Measurements from ENCODE around the gene DGCR8. TPM values are rescaled to one million over a fixed set of nuclear protein-coding genes. Genes with fewer than 3 reads are reported as not detected.

Gene DGCR8
- total RNA-seq, 4 donors from 2014 or later = 34.3 to 182 (median 64.7) TPM

GRCh38 chr22:20148414-20148813 is 68.4 kb downstream of the DGCR8 start:
- in situ Hi-C loops (cut with MboI; ENCODE audit: low pct_ligation_motif_present in 1 of 4, low pct_unique_long_range_greater_than_20kb in 1 of 4, low sequenced_read_pairs in 3 of 4) (no loop called here), intact Hi-C loops (cut with DNase I; ENCODE audit: low total_unique reads) (no loop called here)
- Histone ChIP-seq H3K27ac (no peak overlapping the region), H3K4me3 (no peak overlapping the region), H3K4me1 (no peaks in the 10 kb centered on the region), H3K9me3 (no peaks in the 10 kb centered on the region), H3K27me3 (no peaks in the 10 kb centered on the region), H3K36me3 (no peaks in the 10 kb centered on the region)
- 80% methylated on average over 16 of the region's 18 CpGs; no CpG with 5 or more reads in 1 of the 2 donors for WGBS, 2 donors (ENCODE audit: low coverage in 1 of 2)
- TF ChIP-seq CTCF (IDR thresholded peaks at IDR 0.05) (no peak), POLR2AphosphoS5 (IDR thresholded peaks at IDR 0.05) (no peak), EP300 (IDR thresholded peaks at IDR 0.05; ENCODE audit: low read depth) (no peak), POLR2A (IDR thresholded peaks at IDR 0.05) (no peak)
- no peak for DNase-seq

DNA sequence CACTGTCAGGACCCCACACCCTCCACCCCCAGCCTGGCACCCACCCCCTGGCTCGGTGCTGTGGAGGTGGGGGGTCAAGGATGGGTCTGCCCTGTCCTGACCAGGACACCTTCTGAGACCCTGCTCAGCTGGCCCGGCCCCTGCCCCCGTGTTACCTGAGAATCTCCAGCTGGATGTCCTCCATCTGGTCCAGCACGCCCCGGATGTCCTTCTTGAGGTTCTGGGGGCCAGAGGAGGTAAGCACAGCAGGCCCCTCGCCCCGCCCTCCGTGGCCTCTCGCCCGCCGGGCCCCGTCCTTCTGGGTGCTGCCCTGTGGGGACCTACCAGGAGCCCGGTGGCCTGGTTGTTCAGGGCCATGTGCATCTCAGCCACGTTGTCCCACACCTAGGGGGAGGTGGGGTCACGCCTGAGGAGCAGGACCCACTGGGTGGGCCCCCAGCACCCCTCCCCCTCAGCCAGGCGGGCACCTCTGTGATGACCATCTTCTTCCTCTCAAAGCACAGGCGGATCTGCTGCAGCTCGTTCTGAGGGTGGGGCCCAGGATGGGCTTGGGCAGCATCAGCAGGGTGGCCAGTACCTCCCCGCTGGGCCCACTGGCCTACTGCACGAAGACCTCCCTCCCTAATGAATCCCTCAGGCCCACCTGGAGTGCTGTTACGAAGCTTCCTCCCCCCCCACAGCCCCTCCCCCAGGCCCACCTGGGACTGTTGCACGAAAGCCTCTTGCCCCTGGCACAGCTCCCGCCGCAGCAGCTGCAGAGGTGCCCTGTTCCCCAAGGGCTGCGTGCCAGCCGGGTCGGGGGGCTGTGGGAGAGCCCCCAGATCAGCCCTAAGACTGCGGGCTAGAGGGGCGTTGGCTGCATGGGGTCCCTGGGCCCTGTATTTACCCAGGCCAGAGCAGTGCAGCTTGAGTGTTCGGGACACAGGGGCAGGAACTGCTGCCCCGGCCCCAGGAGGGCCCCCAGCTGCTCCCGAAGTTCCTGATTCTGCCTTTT is 69.5 kb downstream of the DGCR8 start:
- TF ChIP-seq CTCF (IDR thresholded peaks at IDR 0.05) = no peak
- no peak for TF ChIP-seq POLR2A (IDR thresholded peaks at IDR 0.05)
- TF ChIP-seq EP300 (IDR thresholded peaks at IDR 0.05; ENCODE audit: low read depth) = no peak
- TF ChIP-seq POLR2AphosphoS5 (IDR thresholded peaks at IDR 0.05) = no peak
- intact Hi-C loops (cut with DNase I; ENCODE audit: low total_unique reads) = no loop called here

DNA sequence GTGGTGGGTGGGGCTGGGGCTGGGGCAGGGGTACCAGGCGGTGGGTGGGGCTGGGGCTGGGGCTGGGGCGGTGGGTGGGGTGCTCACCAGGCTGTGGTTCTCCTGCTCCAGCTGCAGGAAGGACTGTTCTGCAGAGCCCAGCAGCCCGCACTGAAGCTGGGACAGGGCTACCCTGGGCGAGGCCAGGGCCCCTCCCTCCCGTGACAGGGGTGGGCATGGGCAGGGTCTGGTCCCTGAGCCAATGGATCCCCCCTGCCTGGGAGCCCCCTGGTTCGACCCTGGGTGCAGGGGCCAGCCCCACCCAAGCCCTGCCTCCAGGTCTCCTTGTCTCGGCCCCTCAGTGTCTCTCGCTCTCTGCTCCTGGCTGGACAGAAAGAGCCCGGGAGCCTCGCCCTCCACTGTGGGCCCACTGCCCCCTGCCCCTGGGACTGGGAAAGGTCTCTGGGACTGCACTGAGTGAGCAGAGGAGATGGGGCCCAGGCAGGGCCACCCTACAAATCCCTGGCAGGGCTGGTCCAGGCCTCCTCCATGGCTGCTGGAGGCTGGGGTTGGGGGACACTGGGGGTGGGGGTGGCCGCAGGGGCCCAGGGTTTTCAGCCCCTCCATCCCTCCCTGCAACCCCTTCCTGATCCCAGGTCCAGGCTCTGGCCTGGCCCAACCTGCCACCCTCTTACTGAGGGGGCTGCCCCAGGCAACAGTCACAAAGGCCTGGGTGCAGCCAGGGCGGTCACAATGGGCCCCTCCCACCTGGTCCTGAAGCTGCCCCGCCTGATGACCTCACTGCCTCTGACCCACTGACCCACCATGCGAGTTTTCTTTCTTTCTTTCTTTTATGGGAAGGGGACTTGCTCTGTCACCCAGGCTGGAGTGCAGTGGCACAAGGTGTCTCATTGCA is 70.6 kb downstream of the DGCR8 start, which contains the start of gene CCDC188:
Gene CCDC188, minus strand, starts transcription at position 675 of the 895 bp plus-strand sequence. Its CDS starts 69 bp downstream, at position 606.
- no peaks in the 10 kb centered on the region for H3K36me3 ChIP-seq
- intact Hi-C loops (cut with DNase I; ENCODE audit: low total_unique reads) = no loop called here
- no peak for DNase-seq
- no peak within 1 kb of the TSS for H3K27ac ChIP-seq
- no peaks in the 10 kb centered on the region for H3K9me3 ChIP-seq
- WGBS, 2 donors (ENCODE audit: low coverage in 1 of 2) = 64% methylated on average over 13 of the region's 14 CpGs; no CpG with 5 or more reads in 1 of the 2 donors
- H3K4me1 ChIP-seq = peaks cover 0 to 7% (median 0%) of the 10 kb centered on the region in 4 donors
- H3K4me3 ChIP-seq = no peak within 1 kb of the TSS
- in situ Hi-C loops (cut with MboI; ENCODE audit: low pct_ligation_motif_present in 1 of 4, low pct_unique_long_range_greater_than_20kb in 1 of 4, low sequenced_read_pairs in 3 of 4) = loop anchor here in 2 of 4 donors (10.0 to 25.0 kb wide), 2 partner anchors 144 to 487 kb away; no protein-coding TSS in a partner anchor
- peaks cover 14% of the 10 kb centered on the region for H3K27me3 ChIP-seq
- TF ChIP-seq POLR2A (IDR thresholded peaks at IDR 0.05) (no peak), POLR2AphosphoS5 (IDR thresholded peaks at IDR 0.05) (no peak), CTCF (IDR thresholded peaks at IDR 0.05) (no peak), EP300 (IDR thresholded peaks at IDR 0.05; ENCODE audit: low read depth) (no peak)

More for the DNA sequence above, 69.5 kb downstream of the DGCR8 start:
- H3K27ac ChIP-seq = no peak overlapping the region
- H3K36me3 ChIP-seq = no peaks in the 10 kb centered on the region
- no peaks in the 10 kb centered on the region for H3K9me3 ChIP-seq
- no peak overlapping the region for H3K4me3 ChIP-seq
- no peak for DNase-seq
- no peaks in the 10 kb centered on the region for H3K4me1 ChIP-seq
- peaks cover 5% of the 10 kb centered on the region for H3K27me3 ChIP-seq
- in situ Hi-C loops (cut with MboI; ENCODE audit: low pct_ligation_motif_present in 1 of 4, low pct_unique_long_range_greater_than_20kb in 1 of 4, low sequenced_read_pairs in 3 of 4) = loop anchor here in 2 of 4 donors (10.0 to 25.0 kb wide), 2 partner anchors 145 to 488 kb away; no protein-coding TSS in a partner anchor
- 70% methylated on average over 20 of the region's 32 CpGs; no CpG with 5 or more reads in 1 of the 2 donors for WGBS, 2 donors (ENCODE audit: low coverage in 1 of 2)
